Keratinocyte (primary cell): Measurements from ENCODE around the gene RGL4. TPM values are rescaled to one million over a fixed set of nuclear protein-coding genes. Genes with fewer than 3 reads are reported as not detected.

Source experiments
- DNase-seq: peaks from one replicate; pipeline ENCODE4 v3.0.0-alpha.2; 2011; ENCODE audit warnings: low read depth, missing footprints, low spot score
- FAIRE-seq: peaks from 2 replicates; lab custom pipeline; 2011; peaks lifted over from hg19 to GRCh38; lab: Jason Lieb, UNC
- H2AFZ ChIP-seq: 2 replicates; pipeline ENCODE4 v1.6.0; 2012; ENCODE audit warnings: low read length, control low read depth, inconsistent platforms; ENCODE audit not compliant: control insufficient read depth
- H3K27ac ChIP-seq: 2 replicates; pipeline ENCODE4 v1.5.1; 2011; ENCODE audit warnings: low read length; ENCODE audit not compliant: control insufficient read depth, insufficient read depth
- H3K27me3 ChIP-seq: 3 replicates; pipeline ENCODE4 v1.6.0; 2011; ENCODE audit warnings: low read length; ENCODE audit not compliant: control insufficient read depth, insufficient read depth; ENCODE audit errors: extremely low read depth
- H3K36me3 ChIP-seq, 2 experiments: 2 replicates in 1 of 2; 3 replicates in 1 of 2; pipeline ENCODE4 v1.5.1; 2011; ENCODE audit warnings: low read length in 2 of 2, mild to moderate bottlenecking in 1 of 2; ENCODE audit not compliant: control insufficient read depth in 2 of 2, insufficient read depth in 2 of 2; ENCODE audit errors: extremely low read depth in 1 of 2
- H3K4me1 ChIP-seq: 3 replicates; pipeline ENCODE4 v1.5.1; 2011; ENCODE audit warnings: low read length; ENCODE audit not compliant: control insufficient read depth, insufficient read depth; ENCODE audit errors: extremely low read depth
- H3K4me2 ChIP-seq: 3 replicates; pipeline ENCODE4 v1.6.0; 2011; ENCODE audit warnings: low read depth, low read length; ENCODE audit not compliant: control insufficient read depth, insufficient read depth; ENCODE audit errors: extremely low read depth
- H3K4me3 ChIP-seq, 3 experiments: fragments of 200-600 bp in 1 of 3; sonication (generic) in 1 of 3; 2 replicates in 2 of 3; 3 replicates in 1 of 3; pipeline ENCODE4 v1.5.1; 2011 to 2016; ENCODE audit warnings: low read length in 3 of 3, mild to moderate bottlenecking in 3 of 3, control low read depth in 2 of 3, inconsistent platforms in 1 of 3, low read depth in 1 of 3, mixed read lengths in 1 of 3, mixed run types in 1 of 3, moderate library complexity in 1 of 3; ENCODE audit not compliant: control insufficient read depth in 2 of 3, insufficient read depth in 2 of 3; ENCODE audit errors: extremely low read depth in 1 of 3
- H3K79me2 ChIP-seq: 2 replicates; pipeline ENCODE4 v1.6.0; 2012; ENCODE audit warnings: low read length; ENCODE audit not compliant: control insufficient read depth, insufficient read depth
- H3K9ac ChIP-seq: 3 replicates; pipeline ENCODE4 v1.6.0; 2011; ENCODE audit warnings: low read length; ENCODE audit not compliant: control insufficient read depth, insufficient read depth; ENCODE audit errors: extremely low read depth
- H3K9me1 ChIP-seq: 3 replicates; pipeline ENCODE4 v1.6.0; 2011; ENCODE audit warnings: low read length; ENCODE audit not compliant: control insufficient read depth, insufficient read depth; ENCODE audit errors: extremely low read depth
- H3K9me3 ChIP-seq: 2 replicates; pipeline ENCODE4 v1.5.1; 2012; ENCODE audit warnings: low read depth, low read length; ENCODE audit not compliant: control insufficient read depth
- H4K20me1 ChIP-seq: 3 replicates; pipeline ENCODE4 v1.6.0; 2011; ENCODE audit warnings: low read length; ENCODE audit not compliant: control insufficient read depth, insufficient read depth; ENCODE audit errors: extremely low read depth
- CTCF ChIP-seq, 3 experiments: IDR thresholded peaks in 1 of 3; conservative IDR thresholded peaks in 1 of 3; optimal IDR thresholded peaks in 1 of 3; 2 replicates in 2 of 3; 3 replicates in 1 of 3; pipeline versions ENCODE3 to v1.5.1; 2011; ENCODE audit warnings: low read length in 3 of 3, mild to moderate bottlenecking in 3 of 3, moderate library complexity in 2 of 3, control low read depth in 1 of 3, inconsistent platforms in 1 of 3; ENCODE audit not compliant: insufficient read depth in 2 of 3; ENCODE audit errors: extremely low read depth in 1 of 3
- EZH2 ChIP-seq: IDR thresholded peaks from one replicate; pipeline ENCODE4 v1.6.1; 2012; ENCODE audit warnings: inconsistent platforms, mild to moderate bottlenecking, low read length, moderate library complexity
- dilution Hi-C: fragments of 300-500 bp; cut with MboI; formaldehyde crosslinking; loops from one replicate; pipeline ENCODE4 v1.7.0; 2020; ENCODE audit warnings: low sequenced_read_pairs; ENCODE audit not compliant: extremely low pct_ligation_motif_present
- polyA plus RNA-seq, 5 experiments: library from polyadenylated mRNA; depleted of rRNA in 3 of 5; stranded (reverse) in 3 of 5; stranded (forward) in 1 of 5; unstranded in 1 of 5; fragments of >200 nt; gene quantifications; 1 replicate in 1 of 5; 2 replicates in 3 of 5; 3 replicates in 1 of 5; pipeline versions ENCODE4 v1.2.1 to v1.2.3, GENCODE V29; 2011 to 2012; ENCODE audit warnings: missing spikeins in 2 of 5, low read depth in 1 of 5, low replicate concordance in 1 of 5

RGL4 gene
- polyA plus RNA-seq, 1 donor (not counting 4 experiments of a cell fraction or from before 2014, with no cell fraction given), result not detected

DNA sequence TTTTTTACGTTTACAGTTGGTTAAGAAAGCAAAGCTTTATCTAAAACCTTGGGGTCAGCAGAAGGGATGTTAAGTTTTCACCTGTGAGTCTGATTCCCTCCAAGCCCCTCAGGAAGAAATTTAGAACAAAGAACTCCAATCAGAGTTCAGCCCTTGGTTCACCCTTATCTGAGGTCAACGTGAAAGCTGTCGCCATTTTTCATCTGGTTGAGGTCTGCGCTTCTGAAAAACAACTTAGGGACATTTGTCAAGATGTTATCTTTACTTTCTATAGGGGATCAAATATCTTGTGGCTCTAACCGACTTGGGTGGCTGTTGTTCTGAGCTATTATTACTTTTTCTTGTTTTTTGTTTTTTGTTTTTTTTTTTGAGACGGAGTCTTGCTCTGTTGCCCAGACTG, 30.0 kb downstream of the RGL4 start:
- H3K27ac ChIP-seq, result no peak overlapping the region
- H4K20me1 ChIP-seq, result no peaks in the 10 kb centered on the region
- no peaks in the 10 kb centered on the region for H3K27me3 ChIP-seq
- no peaks in the 10 kb centered on the region for H3K9me1 ChIP-seq
- H3K4me3 ChIP-seq, result no peak overlapping the region
- H3K4me1 ChIP-seq, result no peaks in the 10 kb centered on the region
- H3K79me2 ChIP-seq, result peaks cover 7% of the 10 kb centered on the region
- H3K9me3 ChIP-seq, result no peaks in the 10 kb centered on the region
- H2AFZ ChIP-seq, result no peak overlapping the region
- FAIRE-seq (no peak), DNase-seq (no peak)
- dilution Hi-C loops, result no loop called here
- H3K9ac ChIP-seq, result no peak overlapping the region
- H3K4me2 ChIP-seq, result no peak overlapping the region
- no peaks in the 10 kb centered on the region for H3K36me3 ChIP-seq
- TF ChIP-seq EZH2 (no peak), CTCF (optimal IDR thresholded peaks at IDR 0.05 in 1 of 3, IDR thresholded peaks at IDR 0.05 in 1 of 3, conservative IDR thresholded peaks at IDR 0.05 in 1 of 3; ENCODE audit: extremely low read depth in 1 of 3, insufficient read depth in 2 of 3, low read length in 3 of 3) (no peak)

- Histone ChIP-seq H3K9me3 (no peaks in the 10 kb centered on the region), H3K9ac (no peak overlapping the region), H3K4me3 (no peak overlapping the region), H4K20me1 (no peaks in the 10 kb centered on the region), H3K9me1 (no peaks in the 10 kb centered on the region), H3K27me3 (no peaks in the 10 kb centered on the region), H2AFZ (no peak overlapping the region), H3K4me1 (no peaks in the 10 kb centered on the region), H3K36me3 (no peaks in the 10 kb centered on the region), H3K4me2 (no peak overlapping the region), H3K79me2 (no peaks in the 10 kb centered on the region), H3K27ac (no peak overlapping the region)
- dilution Hi-C loops, result no loop called here
- DNase-seq (no peak), FAIRE-seq (no peak)
- TF ChIP-seq CTCF (optimal IDR thresholded peaks at IDR 0.05 in 1 of 3, IDR thresholded peaks at IDR 0.05 in 1 of 3, conservative IDR thresholded peaks at IDR 0.05 in 1 of 3; ENCODE audit: extremely low read depth in 1 of 3, insufficient read depth in 2 of 3, low read length in 3 of 3) (no peak), EZH2 (no peak)
Observed at GRCh38 chr22:23722160-23722559, 31.3 kb downstream of the RGL4 start.
